ENCODE results near the gene RAD21L1.

- TF ChIP-seq MAX (IDR thresholded peaks at IDR 0.05), result no peak
- TF ChIP-seq REST (IDR thresholded peaks at IDR 0.05), result no peak
- no peak for TF ChIP-seq CTCF (IDR thresholded peaks at IDR 0.05; ENCODE audit: low read depth, low read length, missing input control)
- no peak for TF ChIP-seq TAF1 (conservative IDR thresholded peaks at IDR 0.05)
- TF ChIP-seq SP1 (IDR thresholded peaks at IDR 0.05), result no peak
- TF ChIP-seq ZBTB33 (IDR thresholded peaks at IDR 0.05), result no peak
- no peak for TF ChIP-seq FOXA1 (IDR thresholded peaks at IDR 0.05)
- TF ChIP-seq RAD21 (IDR thresholded peaks at IDR 0.05), result no peak
- no peak for TF ChIP-seq EGR1 (IDR thresholded peaks at IDR 0.05; ENCODE audit: low read depth in 2 of 2)
- TF ChIP-seq RXRA (IDR thresholded peaks at IDR 0.05), result no peak
- TF ChIP-seq GABPA (IDR thresholded peaks at IDR 0.05 in 1 of 2, conservative IDR thresholded peaks at IDR 0.05 in 1 of 2), result no peak
- no peak for TF ChIP-seq YY1 (IDR thresholded peaks at IDR 0.05)
- no peak for TF ChIP-seq HNF4G (IDR thresholded peaks at IDR 0.05)
- TF ChIP-seq HNF4A (conservative IDR thresholded peaks at IDR 0.05), result no peak
These were observed 21.7 kb upstream of the RAD21L1 start for GRCh38 chr20:1204113-1204512.

All from liver (tissue), 3 donors.